ENCODE results near the gene DNAH11. TPM values are rescaled to one million over a fixed set of nuclear protein-coding genes. Genes with fewer than 3 reads are reported as not detected.

The DNAH11 gene
- total and polyA plus RNA-seq, 2 of the 13 experiments (the other 11 are each of a cell fraction or from before 2014, with no cell fraction given), result not detected

GRCh38 chr7:21893401-21893800 is 350.6 kb downstream of the DNAH11 start (continued):
- no peak for TF ChIP-seq DZIP1 (CRISPR knock-in tag; IDR thresholded peaks at IDR 0.05)
- TF ChIP-seq RARG (CRISPR knock-in tag; IDR thresholded peaks at IDR 0.05; ENCODE audit: low read depth), result no peak
- TF ChIP-seq HMGXB4 (CRISPR knock-in tag; IDR thresholded peaks at IDR 0.05; ENCODE audit: borderline replicate concordance in 1 of 2, low read depth in 1 of 2), result no peak

- WGBS (ENCODE audit: low lambda C conversion rate), result 55% methylated on average over 17 of the region's 17 CpGs
- Histone ChIP-seq H3K27me3 (ENCODE audit: control insufficient read depth in 1 of 2, insufficient read depth in 2 of 2, low read length in 2 of 2) (no peaks in the 10 kb centered on the region; a peak in 1 of 5 replicates), H3K36me3 (replicated peaks in 1 of 2; ENCODE audit: control insufficient read depth in 1 of 2, insufficient read depth in 2 of 2, low read length in 2 of 2) (no peaks in the 10 kb centered on the region), H4K20me1 (ENCODE audit: insufficient read depth, low read length) (no peaks in the 10 kb centered on the region), H3K79me2 (ENCODE audit: insufficient read depth, low read length) (no peaks in the 10 kb centered on the region), H3K4me2 (ENCODE audit: low read depth, low read length) (no peak overlapping the region), H2AFZ (ENCODE audit: low read length) (no peak overlapping the region), H3K9ac (ENCODE audit: insufficient read depth, low read depth, low read length) (no peak overlapping the region), H3K4me3 (replicated peaks in 1 of 3; ENCODE audit: insufficient read depth in 1 of 3, low read depth in 2 of 3, low read length in 3 of 3) (no peak overlapping the region), H3K9me3 (ENCODE audit: low read length) (no peaks in the 10 kb centered on the region), H3K4me1 (ENCODE audit: insufficient read depth, low read length) (0 out of 2 replicates have a peak, but pooled peaks cover 4% of the 10 kb centered on the region), H3K27ac (ENCODE audit: extremely low read length, insufficient read depth, low read length) (no peak overlapping the region)
- ChIA-PET CTCF (ENCODE audit: low intra/inter-chr PET ratio, low total read pairs) (no interaction called here), POLR2A (no interaction called here)
- no TSS peak for BruUV-seq (replicated peaks)
- peak; percentile 89 for TF ChIP-seq MNT (IDR thresholded peaks at IDR 0.05)
- no peak for TF ChIP-seq ZNF276 (CRISPR knock-in tag; IDR thresholded peaks at IDR 0.05; ENCODE audit: low read depth)
- in situ Hi-C loops (cut with HindIII; ENCODE audit: extremely low pct_ligation_motif_present, low pct_unique_long_range_greater_than_20kb) (no loop called here), intact Hi-C loops (cut with micrococcal nuclease; ENCODE audit: unreplicated experiment) (no loop called here)
- no peak for FAIRE-seq
- no peak for ATAC-seq
- no peak for DNase-seq (ENCODE audit: low spot score)
Observed at GRCh38 chr7:21898265-21898930, 355.6 kb downstream of the DNAH11 start.

Data from HepG2 (cell line).